ENCODE measurements around the gene NECTIN4.
"Not testable (repeated sequence)": the region's sequence is repeated elsewhere in the genome, so short reads cannot be mapped to it uniquely, and the experiment has no call there.

GRCh38 chr1:161022432-161022831, 66.9 kb downstream of the NECTIN4 start:
- TF ChIP-seq USF2 (IDR thresholded peaks at IDR 0.05; ENCODE audit: borderline replicate concordance, low read depth, low read length); FOXM1 (IDR thresholded peaks at IDR 0.05; ENCODE audit: low read depth); TAF1 (IDR thresholded peaks at IDR 0.05; ENCODE audit: borderline replicate concordance, low read depth, low read length); PBX3 (IDR thresholded peaks at IDR 0.05); YY1 (IDR thresholded peaks at IDR 0.05; ENCODE audit: low read depth); POLR2AphosphoS5 (IDR thresholded peaks at IDR 0.05; ENCODE audit: low read depth, low read length); NRF1 (IDR thresholded peaks at IDR 0.05; ENCODE audit: low read depth, low read length); CTCF (IDR thresholded peaks at IDR 0.05); ELF1 (IDR thresholded peaks at IDR 0.05): not testable (repeated sequence)

Data from SK-N-SH (cell line).